MCF 10A (cell line): ENCODE measurements around the gene ANKRD6. TPM values are rescaled to one million over a fixed set of nuclear protein-coding genes. Genes with fewer than 3 reads are reported as not detected.
A peak's percentile ranks its signal among the peaks of the same experiment; 100 is the strongest.
"Not testable (repeated sequence)": the region's sequence is repeated elsewhere in the genome, so short reads cannot be mapped to it uniquely, and the experiment has no call there.

Source experiments
- BruUV-seq: library from RNA; stranded (reverse); fragments of 400-500 nt; replicated peaks from 2 replicates; lab custom pipeline; 2021; lab: Mats Ljungman, UMichigan
- CTCF ChIA-PET: fragments of 300-600 bp; sonication (Branson Sonifier 250); formaldehyde crosslinking; extraction: SDS; loops from one replicate; lab custom pipeline; 2021; ENCODE audit warnings: antibody characterized with exemption, inconsistent platforms; lab: Yijun Ruan, JAX
- POLR2A ChIA-PET: fragments of 300-600, 350-650 bp; sonication (Branson Sonifier 250); formaldehyde crosslinking; extraction: SDS; loops from one replicate; lab custom pipeline; 2020; ENCODE audit warnings: antibody characterized with exemption, inconsistent platforms; lab: Yijun Ruan, JAX
- DNase-seq: peaks from one replicate; pipeline ENCODE4 v3.0.0-alpha.2; 2018; ENCODE audit not compliant: unreplicated experiment
- H3K27ac Mint-ChIP-seq: one replicate; pipeline ENCODE4 v1.8.0; 2022; ENCODE audit warnings: mild to moderate bottlenecking, low read depth, mixed read lengths; ENCODE audit not compliant: unreplicated experiment
- H3K27me3 Mint-ChIP-seq: one replicate; pipeline ENCODE4 v1.8.0; 2022; ENCODE audit warnings: mixed read lengths; ENCODE audit not compliant: insufficient read depth, unreplicated experiment
- H3K36me3 Mint-ChIP-seq: one replicate; pipeline ENCODE4 v1.8.0; 2022; ENCODE audit warnings: mild to moderate bottlenecking, moderate library complexity, mixed read lengths; ENCODE audit not compliant: insufficient read depth, unreplicated experiment
- H3K4me1 Mint-ChIP-seq: one replicate; pipeline ENCODE4 v1.8.0; 2022; ENCODE audit warnings: mixed read lengths; ENCODE audit not compliant: insufficient read depth, unreplicated experiment
- H3K4me3 Mint-ChIP-seq: one replicate; pipeline ENCODE4 v1.8.0; 2022; ENCODE audit warnings: mild to moderate bottlenecking, moderate library complexity, mixed read lengths; ENCODE audit not compliant: unreplicated experiment
- H3K9me3 Mint-ChIP-seq: one replicate; pipeline ENCODE4 v1.8.0; 2022; ENCODE audit warnings: mixed read lengths; ENCODE audit not compliant: unreplicated experiment
- intact Hi-C: fragments of 100-400 bp; cut with micrococcal nuclease; formaldehyde crosslinking; loops from 2 replicates; pipeline ENCODE4 v1.14.1; 2022
- total RNA-seq: library from RNA; stranded (reverse); gene quantifications from 2 replicates; pipeline ENCODE4 v1.2.3, GENCODE V29; 2022
- TF ChIP-seq, protein P1 (sequence below): fragments of 200-600 bp; IDR thresholded peaks from one replicate; pipeline ENCODE4 v1.8.0; 2022; ENCODE audit warnings: antibody characterized with exemption, mild to moderate bottlenecking; ENCODE audit not compliant: unreplicated experiment

ANKRD6 gene
- total RNA-seq, 1 experiment from 2014 or later: 2.1 TPM

DNA sequence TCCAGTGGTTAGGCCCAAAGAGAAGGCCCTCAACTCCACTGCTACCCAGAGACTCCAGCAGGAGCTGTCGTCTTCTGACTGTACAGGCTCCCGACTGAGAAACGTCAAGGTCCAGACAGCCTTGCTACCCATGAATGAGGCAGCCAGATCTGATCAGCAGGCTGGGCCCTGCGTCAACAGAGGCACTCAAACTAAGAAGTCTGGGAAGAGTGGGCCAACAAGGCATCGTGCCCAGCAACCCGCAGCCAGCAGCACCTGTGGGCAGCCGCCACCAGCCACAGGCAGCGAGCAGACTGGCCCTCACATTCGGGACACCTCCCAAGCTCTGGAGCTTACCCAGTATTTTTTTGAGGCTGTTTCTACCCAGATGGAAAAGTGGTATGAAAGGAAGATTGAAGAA is 197.5 kb downstream of the ANKRD6 start:
- intact Hi-C loops: no loop called here
- no peaks in the 10 kb centered on the region for H3K27me3 Mint-ChIP-seq
- BruUV-seq: no TSS peak
- DNase-seq: no peak
- no peak overlapping the region for H3K27ac Mint-ChIP-seq
- ChIA-PET CTCF (interaction anchor here (2.0 kb wide), 1 partner anchor 21 kb away, joined by 11 read pairs; no protein-coding TSS in a partner anchor), POLR2A (interaction anchor here (1.6 kb wide), 1 partner anchor 8 kb away, joined by 4 read pairs; the partner anchor contains the start of gene LYRM2)
- no peaks in the 10 kb centered on the region for H3K4me1 Mint-ChIP-seq
- no peaks in the 10 kb centered on the region for H3K9me3 Mint-ChIP-seq
- H3K4me3 Mint-ChIP-seq: no peak overlapping the region
- TF ChIP-seq, protein P1, sequence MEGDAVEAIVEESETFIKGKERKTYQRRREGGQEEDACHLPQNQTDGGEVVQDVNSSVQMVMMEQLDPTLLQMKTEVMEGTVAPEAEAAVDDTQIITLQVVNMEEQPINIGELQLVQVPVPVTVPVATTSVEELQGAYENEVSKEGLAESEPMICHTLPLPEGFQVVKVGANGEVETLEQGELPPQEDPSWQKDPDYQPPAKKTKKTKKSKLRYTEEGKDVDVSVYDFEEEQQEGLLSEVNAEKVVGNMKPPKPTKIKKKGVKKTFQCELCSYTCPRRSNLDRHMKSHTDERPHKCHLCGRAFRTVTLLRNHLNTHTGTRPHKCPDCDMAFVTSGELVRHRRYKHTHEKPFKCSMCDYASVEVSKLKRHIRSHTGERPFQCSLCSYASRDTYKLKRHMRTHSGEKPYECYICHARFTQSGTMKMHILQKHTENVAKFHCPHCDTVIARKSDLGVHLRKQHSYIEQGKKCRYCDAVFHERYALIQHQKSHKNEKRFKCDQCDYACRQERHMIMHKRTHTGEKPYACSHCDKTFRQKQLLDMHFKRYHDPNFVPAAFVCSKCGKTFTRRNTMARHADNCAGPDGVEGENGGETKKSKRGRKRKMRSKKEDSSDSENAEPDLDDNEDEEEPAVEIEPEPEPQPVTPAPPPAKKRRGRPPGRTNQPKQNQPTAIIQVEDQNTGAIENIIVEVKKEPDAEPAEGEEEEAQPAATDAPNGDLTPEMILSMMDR: no peak
- H3K36me3 Mint-ChIP-seq: peaks cover 26% of the 10 kb centered on the region

DNA sequence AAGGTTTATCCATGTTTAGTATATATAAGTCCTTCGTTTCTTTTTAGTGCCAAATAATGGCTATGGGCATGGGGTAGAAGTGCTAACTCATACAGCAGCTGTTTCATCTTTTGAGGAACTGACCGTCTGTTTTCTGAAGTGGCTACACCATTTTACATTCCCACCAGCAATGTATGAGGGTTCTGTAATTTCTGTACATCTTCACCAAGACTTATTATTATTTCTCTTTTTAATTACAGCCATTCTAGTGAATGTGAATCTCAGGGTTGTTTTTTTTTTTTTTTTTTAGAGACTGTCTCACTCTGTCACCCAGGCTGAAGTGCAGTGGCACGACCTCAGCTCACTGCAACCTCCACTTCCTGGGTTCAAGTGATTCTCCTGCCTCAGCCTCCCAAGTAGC is 203.5 kb downstream of the ANKRD6 start:
- H3K36me3 Mint-ChIP-seq: peaks cover 73% of the 10 kb centered on the region
- H3K27me3 Mint-ChIP-seq, POLR2A ChIA-PET, DNase-seq, H3K27ac Mint-ChIP-seq, BruUV-seq, H3K9me3 Mint-ChIP-seq, intact Hi-C loops, H3K4me3 Mint-ChIP-seq: not testable (repeated sequence)
- peaks cover 11% of the 10 kb centered on the region for H3K4me1 Mint-ChIP-seq
- CTCF ChIA-PET: interaction anchor here (0.6 kb wide), 1 partner anchor 114 kb away, joined by 4 read pairs; no protein-coding TSS in a partner anchor

DNA sequence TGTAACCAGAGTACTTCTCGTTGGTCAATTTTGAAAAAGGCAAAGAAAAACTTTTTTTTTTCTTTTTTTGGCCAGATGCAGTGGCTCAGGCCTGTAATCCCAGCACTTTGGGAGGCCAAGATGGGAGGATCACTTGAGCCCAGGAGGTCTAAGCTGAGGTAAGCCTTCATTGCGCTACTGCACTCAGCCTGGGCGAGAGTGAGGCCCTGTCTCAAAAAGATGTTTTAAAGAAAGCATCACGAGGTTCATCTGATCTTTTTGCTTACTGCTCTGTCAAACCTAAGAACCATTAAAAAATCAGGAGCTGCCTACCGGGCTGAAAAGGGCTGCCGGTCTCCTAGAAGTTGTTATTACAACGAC is 205.0 kb downstream of the ANKRD6 start:
- TF ChIP-seq, protein P1: no peak
- no peak for DNase-seq
- Mint-ChIP-seq H3K27me3 (no peaks in the 10 kb centered on the region), H3K9me3 (no peaks in the 10 kb centered on the region), H3K4me3 (peak overlapping the region; percentile 76), H3K4me1 (peaks cover 11% of the 10 kb centered on the region), H3K36me3 (peaks cover 73% of the 10 kb centered on the region), H3K27ac (peak overlapping the region; percentile 92)
- no TSS peak for BruUV-seq
- intact Hi-C loops: no loop called here
- POLR2A ChIA-PET: interaction anchor here (0.6 to 3.0 kb wide), 22 partner anchors 14 to 761 kb away, joined by 3 to 11 read pairs (median 4); partner anchors contain the start of genes ANKRD6, CASP8AP2, MDN1 and PM20D2
- CTCF ChIA-PET: interaction anchor here (0.6 to 2.6 kb wide), 9 partner anchors 25 to 287 kb away, joined by 3 to 15 read pairs (median 4); partner anchors contain the start of gene ANKRD6

DNA sequence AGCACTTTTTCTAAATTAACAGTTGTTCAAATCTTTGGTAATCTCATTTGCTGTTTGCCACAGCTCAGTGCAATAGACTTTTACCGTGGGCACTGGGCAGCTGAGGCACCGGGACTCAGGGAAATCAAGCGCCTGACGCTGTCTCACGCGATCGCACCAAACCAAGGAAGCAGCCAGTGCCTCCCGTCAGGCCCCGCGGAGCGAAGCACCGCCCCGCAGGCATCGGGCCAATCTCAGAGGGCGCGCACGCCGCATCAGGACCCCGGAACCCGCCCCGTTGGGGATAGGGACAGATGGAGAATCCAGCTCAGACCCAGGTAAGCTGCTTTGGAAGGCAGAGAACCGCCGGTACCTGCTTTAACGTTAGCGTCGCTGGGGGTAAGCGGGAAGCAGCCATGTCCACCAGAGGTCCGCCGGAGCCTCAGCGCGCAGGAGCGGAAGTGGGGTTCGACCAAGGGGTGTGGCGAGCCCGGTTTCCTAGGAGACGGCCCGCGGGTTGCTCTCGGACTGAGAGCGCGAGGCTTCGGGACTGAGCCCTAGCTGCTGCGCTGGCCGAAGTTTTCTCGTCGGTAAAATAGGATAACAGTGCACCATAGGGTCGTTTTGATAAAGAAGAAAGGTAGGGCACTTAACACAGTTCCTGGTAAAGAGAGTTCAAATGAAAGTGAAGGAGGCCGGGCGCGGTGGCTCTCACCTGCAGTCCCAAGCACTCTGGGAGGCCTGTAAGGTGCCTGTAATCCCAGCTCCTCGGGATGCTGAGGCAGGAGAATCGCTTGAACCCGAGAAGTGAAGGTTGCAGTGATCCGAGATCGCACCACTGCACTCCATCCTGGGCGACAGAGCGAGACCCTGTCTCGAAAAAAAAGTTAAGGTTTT is 205.6 kb downstream of the ANKRD6 start, which contains the start of gene LYRM2:
TSS of gene LYRM2 (minus strand) at position 428 of the 876 bp plus-strand sequence. CDS start at position 397, 31 bp downstream.
- TF ChIP-seq, protein P1: no peak
- peak within 1 kb of the TSS; percentile 92 for H3K27ac Mint-ChIP-seq

More for the DNA sequence above, 205.6 kb downstream of the ANKRD6 start, which contains the start of gene LYRM2:
- peaks cover 74% of the 10 kb centered on the region for H3K36me3 Mint-ChIP-seq
- intact Hi-C loops: no loop called here
- BruUV-seq: TSS peak; percentile 59
- H3K4me3 Mint-ChIP-seq: peak within 1 kb of the TSS; percentile 76
- POLR2A ChIA-PET: interaction anchor here (0.6 to 3.0 kb wide), 30 partner anchors 8 to 761 kb away, joined by 3 to 13 read pairs (median 4); partner anchors contain the start of genes ANKRD6, CASP8AP2, MDN1 and PM20D2
- CTCF ChIA-PET: interaction anchor here (0.6 to 2.6 kb wide), 10 partner anchors 26 to 287 kb away, joined by 3 to 15 read pairs (median 4); partner anchors contain the start of gene ANKRD6
- no peaks in the 10 kb centered on the region for H3K27me3 Mint-ChIP-seq
- H3K4me1 Mint-ChIP-seq: peaks cover 16% of the 10 kb centered on the region
- peak; percentile 95 for DNase-seq
- H3K9me3 Mint-ChIP-seq: no peaks in the 10 kb centered on the region
